Measurements from ENCODE around the gene S100PBP.
"Not testable (repeated sequence)": the region's sequence is repeated elsewhere in the genome, so short reads cannot be mapped to it uniquely, and the experiment has no call there.

The S100PBP gene

DNA sequence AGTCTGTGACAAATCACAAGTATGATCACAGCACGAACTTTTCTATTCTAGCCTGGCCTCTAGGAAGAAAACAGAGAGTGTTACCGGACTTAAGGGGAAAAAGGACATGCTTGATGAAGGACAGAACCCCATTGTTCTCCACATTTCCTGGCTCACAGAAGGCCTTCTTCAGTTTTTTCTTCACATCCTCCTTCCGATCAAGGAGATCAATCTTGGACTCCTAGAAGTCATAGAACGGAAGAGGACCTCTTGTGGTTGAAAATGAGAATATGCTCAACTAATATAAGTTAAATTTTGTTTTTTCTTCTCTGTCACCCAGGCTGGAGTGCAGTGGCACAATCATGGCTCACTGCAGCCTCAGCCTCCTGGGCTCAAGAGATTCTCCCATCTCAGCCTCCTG, 30.6 kb upstream of the S100PBP start:
- DNase-seq: no peak

GRCh38 chr1:32789356-32789755, 28.1 kb upstream of the S100PBP start:
- not testable (repeated sequence) for DNase-seq

- DNase-seq: no peak
These were observed 25.6 kb upstream of the S100PBP start for GRCh38 chr1:32791881-32792280.

- DNase-seq: not testable (repeated sequence)
These were observed 21.7 kb upstream of the S100PBP start for GRCh38 chr1:32795763-32796162.

DNA sequence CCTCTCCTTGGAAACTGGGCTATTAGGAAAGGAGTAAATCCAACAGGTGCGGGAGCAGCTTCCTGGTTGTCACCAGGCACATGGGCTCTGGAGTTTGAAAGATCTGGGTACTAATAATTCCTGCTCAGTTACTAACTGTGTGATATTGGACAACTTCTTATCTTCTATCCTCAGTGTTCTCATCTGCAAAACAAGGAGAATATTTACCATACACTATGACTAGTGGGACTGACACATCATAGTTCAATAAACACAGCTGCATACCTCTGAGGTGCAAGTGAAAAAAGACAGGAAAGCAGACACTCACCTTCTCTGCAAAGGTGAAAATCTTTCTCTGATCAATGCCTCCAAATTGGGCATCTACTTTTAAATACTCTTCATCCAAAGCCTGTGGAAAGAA, 20.0 kb upstream of the S100PBP start:
- DNase-seq: no peak

GRCh38 chr1:32798191-32798590, 19.3 kb upstream of the S100PBP start:
- DNase-seq: no peak

- DNase-seq: no peak
These were observed 18.6 kb upstream of the S100PBP start for GRCh38 chr1:32798679-32799416.

- DNase-seq: no peak
These were observed 16.2 kb upstream of the S100PBP start for GRCh38 chr1:32801096-32801715.

GRCh38 chr1:32804460-32804859, 13.0 kb upstream of the S100PBP start:
- DNase-seq: not testable (repeated sequence)

DNA sequence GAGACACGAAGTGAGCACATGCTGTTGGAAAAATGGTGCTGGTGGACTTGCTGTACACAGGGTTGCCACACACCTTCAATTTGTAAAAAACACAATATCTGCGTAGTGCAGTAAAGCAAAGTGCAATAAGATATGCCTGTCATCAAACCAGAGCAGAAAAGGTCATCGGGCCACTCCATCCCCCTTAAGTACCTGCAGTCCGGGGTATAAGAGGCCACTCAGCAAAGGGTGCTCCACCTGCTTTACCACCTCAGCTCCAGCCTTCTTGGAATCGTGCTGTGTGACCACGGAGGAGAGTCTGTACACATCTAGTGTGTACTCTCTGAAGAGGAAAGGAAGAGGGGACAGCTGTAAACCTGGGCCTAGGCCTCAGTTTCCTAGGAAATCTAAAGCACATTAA, 11.2 kb upstream of the S100PBP start:
- DNase-seq: no peak

- no peak for DNase-seq
These were observed 10.4 kb upstream of the S100PBP start for GRCh38 chr1:32806910-32807523.

- DNase-seq: no peak
These were observed 8.9 kb upstream of the S100PBP start for GRCh38 chr1:32808580-32808979.

- no peak for DNase-seq
These were observed 7.1 kb upstream of the S100PBP start for GRCh38 chr1:32810358-32810757.

DNA sequence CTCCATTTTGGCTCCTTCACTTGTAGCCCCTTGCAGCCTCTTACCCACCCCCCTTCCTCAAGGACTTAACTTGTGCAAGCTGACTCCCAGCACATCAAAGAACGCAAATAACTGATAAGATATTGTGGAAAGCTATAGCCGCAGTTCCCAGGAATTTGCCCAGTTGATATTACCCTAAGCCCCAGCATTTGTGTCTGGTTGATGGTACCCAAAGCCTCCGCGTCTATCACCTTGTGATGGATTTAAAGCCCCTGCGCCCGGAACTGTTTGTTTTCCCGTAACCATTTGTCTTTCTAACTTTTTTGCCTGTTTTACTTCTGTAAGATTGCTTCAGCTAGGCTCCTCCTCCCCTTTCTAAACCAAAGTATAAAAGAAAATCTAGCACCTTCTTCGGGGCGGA, 6.2 kb upstream of the S100PBP start:
- DNase-seq: no peak

- DNase-seq: no peak
These were observed 5.5 kb upstream of the S100PBP start for GRCh38 chr1:32811917-32812316.

GRCh38 chr1:32813941-32814739, 3.3 kb upstream of the S100PBP start:
- DNase-seq: no peak

DNA sequence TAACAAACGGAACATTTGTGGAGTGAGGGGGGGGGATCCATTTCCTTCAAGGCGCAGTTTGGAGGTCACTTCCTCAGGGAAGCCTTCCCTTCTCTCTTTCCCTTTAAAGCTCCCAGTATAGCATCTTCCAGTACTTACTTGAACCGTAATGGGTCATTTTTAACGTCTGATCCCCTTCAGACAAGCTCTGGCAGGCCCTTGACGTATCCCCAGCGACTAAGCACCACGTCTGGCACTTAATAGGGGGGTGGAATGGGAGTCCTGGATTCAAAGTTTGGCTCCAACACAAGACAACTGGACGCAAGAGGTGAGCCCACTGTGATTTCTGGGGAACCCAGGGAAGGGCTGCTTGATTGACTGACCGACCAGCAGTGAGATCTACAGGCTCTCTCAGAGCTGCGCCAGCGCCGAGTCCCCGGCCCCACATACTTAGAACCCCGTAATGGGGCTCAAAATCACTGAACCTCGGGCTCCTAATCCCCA, 736 bp upstream of the S100PBP start:
- no peak for DNase-seq

GRCh38 chr1:32817815-32818786, 648 bp downstream of the S100PBP start:
- peak; percentile 65 to 71 for DNase-seq

- DNase-seq: no peak
These were observed 1.5 kb downstream of the S100PBP start for GRCh38 chr1:32818804-32819541.

- DNase-seq: no peak
These were observed 7.7 kb downstream of the S100PBP start for GRCh38 chr1:32825181-32825580.

GRCh38 chr1:32828341-32828740, 10.9 kb downstream of the S100PBP start:
- no peak for DNase-seq

Measured in NCI-H1930 (cell line).